GM23338 (cell line): ENCODE results near the gene TMCO4.

Experiments
- CTCF ChIP-seq, 2 experiments: fragments of 200-600 bp in 1 of 2; sonication (generic) in 1 of 2; conservative IDR thresholded peaks; 2 replicates each; pipeline versions ENCODE4 v1.5.1 to v1.6.1; 2016 to 2017; ENCODE audit warnings: antibody characterized with exemption in 2 of 2, low read depth in 2 of 2, mild to moderate bottlenecking in 2 of 2, moderate library complexity in 1 of 2
- EZH2 ChIP-seq: fragments of 200-600 bp; sonication (generic); IDR thresholded peaks from one replicate; pipeline ENCODE4 v1.8.0; 2017; ENCODE audit warnings: antibody characterized with exemption, mild to moderate bottlenecking, low read depth; ENCODE audit not compliant: unreplicated experiment
- EZH2phosphoT487 ChIP-seq: fragments of 200-600 bp; sonication (generic); IDR thresholded peaks from one replicate; pipeline ENCODE4 v1.8.1; 2018; ENCODE audit warnings: antibody characterized with exemption; ENCODE audit not compliant: unreplicated experiment
- JUNB ChIP-seq: IDR thresholded peaks from one replicate; pipeline ENCODE4 v1.6.1; 2016; ENCODE audit warnings: antibody characterized with exemption; ENCODE audit not compliant: unreplicated experiment
- POLR2AphosphoS5 ChIP-seq: IDR thresholded peaks from 2 replicates; pipeline ENCODE4 v1.6.1; 2016; ENCODE audit warnings: antibody characterized with exemption, low read depth
- REST ChIP-seq: IDR thresholded peaks from one replicate; pipeline ENCODE4 v1.6.1; 2018; ENCODE audit warnings: antibody characterized with exemption; ENCODE audit not compliant: unreplicated experiment
- ZNF331 ChIP-seq: fragments of 250-450 bp; sonication (Bioruptor Pico); IDR thresholded peaks from 2 replicates; pipeline ENCODE4 v1.5.0; 2020; ENCODE audit warnings: low read depth, mild to moderate bottlenecking, moderate library complexity
- TF ChIP-seq, protein P1 (sequence below): fragments of 250-450 bp; sonication (Bioruptor Pico); IDR thresholded peaks from 2 replicates; pipeline ENCODE4 v1.5.0; 2020; ENCODE audit warnings: mild to moderate bottlenecking, moderate library complexity
- TF ChIP-seq, protein P2 (sequence below): IDR thresholded peaks from 2 replicates; pipeline ENCODE4 v1.6.1; 2016; ENCODE audit warnings: antibody characterized with exemption

DNA sequence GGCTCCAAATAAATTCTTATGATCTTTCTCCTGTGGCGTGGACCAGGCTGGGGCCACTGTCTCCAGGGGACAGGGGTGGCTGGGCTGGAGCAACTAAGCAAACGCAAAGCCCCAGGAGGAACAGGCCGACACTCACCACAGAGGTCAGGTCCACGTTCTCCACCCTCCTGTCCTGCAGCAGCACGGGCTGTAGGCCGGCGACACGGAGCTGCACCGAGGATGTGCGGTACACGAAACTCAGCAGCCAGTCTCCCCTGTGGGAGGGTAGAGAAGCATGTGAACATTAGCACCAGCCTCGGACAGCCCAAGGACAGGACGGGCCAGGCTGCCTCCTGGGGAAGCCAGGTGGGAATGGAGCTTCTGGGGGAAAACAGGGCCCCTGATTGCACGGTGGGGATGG lies 105.4 kb downstream of the TMCO4 start:
- TF ChIP-seq JUNB = no peak
- TF ChIP-seq POLR2AphosphoS5 = no peak
- TF ChIP-seq CTCF (conservative IDR thresholded peaks at IDR 0.05; ENCODE audit: low read depth in 2 of 2) = no peak
- no peak for TF ChIP-seq EZH2
- TF ChIP-seq EZH2phosphoT487 = no peak
- no peak for TF ChIP-seq REST
- TF ChIP-seq, protein P1, sequence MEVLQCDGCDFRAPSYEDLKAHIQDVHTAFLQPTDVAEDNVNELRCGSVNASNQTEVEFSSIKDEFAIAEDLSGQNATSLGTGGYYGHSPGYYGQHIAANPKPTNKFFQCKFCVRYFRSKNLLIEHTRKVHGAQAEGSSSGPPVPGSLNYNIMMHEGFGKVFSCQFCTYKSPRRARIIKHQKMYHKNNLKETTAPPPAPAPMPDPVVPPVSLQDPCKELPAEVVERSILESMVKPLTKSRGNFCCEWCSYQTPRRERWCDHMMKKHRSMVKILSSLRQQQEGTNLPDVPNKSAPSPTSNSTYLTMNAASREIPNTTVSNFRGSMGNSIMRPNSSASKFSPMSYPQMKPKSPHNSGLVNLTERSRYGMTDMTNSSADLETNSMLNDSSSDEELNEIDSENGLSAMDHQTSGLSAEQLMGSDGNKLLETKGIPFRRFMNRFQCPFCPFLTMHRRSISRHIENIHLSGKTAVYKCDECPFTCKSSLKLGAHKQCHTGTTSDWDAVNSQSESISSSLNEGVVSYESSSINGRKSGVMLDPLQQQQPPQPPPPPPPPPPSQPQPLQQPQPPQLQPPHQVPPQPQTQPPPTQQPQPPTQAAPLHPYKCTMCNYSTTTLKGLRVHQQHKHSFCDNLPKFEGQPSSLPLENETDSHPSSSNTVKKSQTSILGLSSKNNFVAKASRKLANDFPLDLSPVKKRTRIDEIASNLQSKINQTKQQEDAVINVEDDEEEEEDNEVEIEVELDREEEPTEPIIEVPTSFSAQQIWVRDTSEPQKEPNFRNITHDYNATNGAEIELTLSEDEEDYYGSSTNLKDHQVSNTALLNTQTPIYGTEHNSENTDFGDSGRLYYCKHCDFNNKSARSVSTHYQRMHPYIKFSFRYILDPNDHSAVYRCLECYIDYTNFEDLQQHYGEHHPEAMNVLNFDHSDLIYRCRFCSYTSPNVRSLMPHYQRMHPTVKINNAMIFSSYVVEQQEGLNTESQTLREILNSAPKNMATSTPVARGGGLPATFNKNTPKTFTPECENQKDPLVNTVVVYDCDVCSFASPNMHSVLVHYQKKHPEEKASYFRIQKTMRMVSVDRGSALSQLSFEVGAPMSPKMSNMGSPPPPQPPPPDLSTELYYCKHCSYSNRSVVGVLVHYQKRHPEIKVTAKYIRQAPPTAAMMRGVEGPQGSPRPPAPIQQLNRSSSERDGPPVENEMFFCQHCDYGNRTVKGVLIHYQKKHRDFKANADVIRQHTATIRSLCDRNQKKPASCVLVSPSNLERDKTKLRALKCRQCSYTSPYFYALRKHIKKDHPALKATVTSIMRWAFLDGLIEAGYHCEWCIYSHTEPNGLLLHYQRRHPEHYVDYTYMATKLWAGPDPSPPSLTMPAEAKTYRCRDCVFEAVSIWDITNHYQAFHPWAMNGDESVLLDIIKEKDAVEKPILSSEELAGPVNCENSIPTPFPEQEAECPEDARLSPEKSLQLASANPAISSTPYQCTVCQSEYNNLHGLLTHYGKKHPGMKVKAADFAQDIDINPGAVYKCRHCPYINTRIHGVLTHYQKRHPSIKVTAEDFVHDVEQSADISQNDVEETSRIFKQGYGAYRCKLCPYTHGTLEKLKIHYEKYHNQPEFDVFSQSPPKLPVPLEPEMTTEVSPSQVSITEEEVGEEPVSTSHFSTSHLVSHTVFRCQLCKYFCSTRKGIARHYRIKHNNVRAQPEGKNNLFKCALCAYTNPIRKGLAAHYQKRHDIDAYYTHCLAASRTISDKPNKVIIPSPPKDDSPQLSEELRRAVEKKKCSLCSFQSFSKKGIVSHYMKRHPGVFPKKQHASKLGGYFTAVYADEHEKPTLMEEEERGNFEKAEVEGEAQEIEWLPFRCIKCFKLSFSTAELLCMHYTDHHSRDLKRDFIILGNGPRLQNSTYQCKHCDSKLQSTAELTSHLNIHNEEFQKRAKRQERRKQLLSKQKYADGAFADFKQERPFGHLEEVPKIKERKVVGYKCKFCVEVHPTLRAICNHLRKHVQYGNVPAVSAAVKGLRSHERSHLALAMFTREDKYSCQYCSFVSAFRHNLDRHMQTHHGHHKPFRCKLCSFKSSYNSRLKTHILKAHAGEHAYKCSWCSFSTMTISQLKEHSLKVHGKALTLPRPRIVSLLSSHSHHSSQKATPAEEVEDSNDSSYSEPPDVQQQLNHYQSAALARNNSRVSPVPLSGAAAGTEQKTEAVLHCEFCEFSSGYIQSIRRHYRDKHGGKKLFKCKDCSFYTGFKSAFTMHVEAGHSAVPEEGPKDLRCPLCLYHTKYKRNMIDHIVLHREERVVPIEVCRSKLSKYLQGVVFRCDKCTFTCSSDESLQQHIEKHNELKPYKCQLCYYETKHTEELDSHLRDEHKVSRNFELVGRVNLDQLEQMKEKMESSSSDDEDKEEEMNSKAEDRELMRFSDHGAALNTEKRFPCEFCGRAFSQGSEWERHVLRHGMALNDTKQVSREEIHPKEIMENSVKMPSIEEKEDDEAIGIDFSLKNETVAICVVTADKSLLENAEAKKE (CRISPR knock-in tag) = no peak
- no peak for TF ChIP-seq ZNF331 (CRISPR knock-in tag)
- TF ChIP-seq, protein P2, sequence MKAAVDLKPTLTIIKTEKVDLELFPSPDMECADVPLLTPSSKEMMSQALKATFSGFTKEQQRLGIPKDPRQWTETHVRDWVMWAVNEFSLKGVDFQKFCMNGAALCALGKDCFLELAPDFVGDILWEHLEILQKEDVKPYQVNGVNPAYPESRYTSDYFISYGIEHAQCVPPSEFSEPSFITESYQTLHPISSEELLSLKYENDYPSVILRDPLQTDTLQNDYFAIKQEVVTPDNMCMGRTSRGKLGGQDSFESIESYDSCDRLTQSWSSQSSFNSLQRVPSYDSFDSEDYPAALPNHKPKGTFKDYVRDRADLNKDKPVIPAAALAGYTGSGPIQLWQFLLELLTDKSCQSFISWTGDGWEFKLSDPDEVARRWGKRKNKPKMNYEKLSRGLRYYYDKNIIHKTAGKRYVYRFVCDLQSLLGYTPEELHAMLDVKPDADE = no peak
